ENCODE data around the gene DNAAF9.

The DNAAF9 gene

GRCh38 chr20:3396492-3396891 is 11.0 kb downstream of the DNAAF9 start:
- H3K27me3 ChIP-seq (ENCODE audit: insufficient read depth, low read depth, severe bottlenecking), result no peaks in the 10 kb centered on the region
- H3K36me3 ChIP-seq, result no peaks in the 10 kb centered on the region
- TF ChIP-seq CTCF (IDR thresholded peaks at IDR 0.05; ENCODE audit: low read depth, low read length), result no peak
- H3K27ac ChIP-seq, result no peak overlapping the region
- H3K4me3 ChIP-seq (ENCODE audit: low read depth, low read length), result no peak overlapping the region
- no peak for DNase-seq
- H3K9me3 ChIP-seq (ENCODE audit: severe bottlenecking), result no peaks in the 10 kb centered on the region

DNA sequence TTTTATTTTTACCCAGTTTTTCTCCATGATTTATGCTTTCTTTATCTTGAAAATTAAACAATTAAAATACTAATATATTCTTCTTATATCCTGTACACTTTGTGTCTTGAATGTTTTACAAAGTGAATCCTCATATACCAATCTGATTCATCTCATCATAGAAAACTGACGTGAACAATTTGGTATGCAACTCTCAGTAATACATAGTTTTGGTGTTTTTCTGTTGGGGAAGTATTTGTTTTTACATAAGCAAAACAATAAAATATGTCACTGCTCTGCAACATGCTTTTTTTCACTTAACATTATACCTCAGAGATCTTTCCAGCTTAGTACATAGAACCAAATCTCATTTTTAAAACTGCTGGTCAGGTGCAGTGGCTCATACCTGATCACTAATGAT is 14.7 kb downstream of the DNAAF9 start:
- Histone ChIP-seq H3K9me3 (ENCODE audit: severe bottlenecking) (no peaks in the 10 kb centered on the region), H3K36me3 (no peaks in the 10 kb centered on the region)
- no peak for TF ChIP-seq CTCF (IDR thresholded peaks at IDR 0.05; ENCODE audit: low read depth, low read length)

DNA sequence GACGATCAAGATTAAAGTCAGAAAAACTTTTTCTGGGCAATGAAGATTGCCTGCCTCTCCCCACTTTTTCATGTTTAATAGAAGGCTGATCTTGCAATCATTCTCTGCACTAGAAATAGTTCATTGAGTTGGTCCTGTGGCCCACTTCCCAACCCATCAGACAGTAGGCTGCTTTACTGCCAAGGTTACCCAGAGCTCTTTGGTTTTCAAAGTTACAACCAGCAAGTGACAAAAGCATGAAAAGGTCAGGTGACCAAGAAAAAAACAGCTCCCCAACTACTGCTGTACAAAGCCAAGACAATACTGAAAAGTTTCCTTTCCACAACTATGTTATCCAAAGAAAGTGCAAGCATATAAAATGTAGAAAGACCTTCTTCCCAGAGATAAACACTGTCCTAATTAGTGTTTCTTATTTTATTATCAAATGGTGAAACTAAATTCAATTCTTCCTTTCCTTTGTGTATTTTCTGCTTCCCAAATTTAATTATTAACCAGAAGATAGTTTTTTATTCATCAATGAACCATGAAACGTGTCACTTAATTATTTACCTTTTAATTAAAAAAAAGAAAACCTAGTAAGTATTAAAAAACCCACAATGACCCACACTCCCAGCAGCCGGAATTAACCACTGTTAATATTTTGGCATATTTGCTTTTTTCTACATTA is 16.6 kb downstream of the DNAAF9 start:
- H3K27ac ChIP-seq, result no peak overlapping the region
- H3K9me3 ChIP-seq (ENCODE audit: severe bottlenecking), result no peaks in the 10 kb centered on the region
- no peaks in the 10 kb centered on the region for H3K36me3 ChIP-seq
- TF ChIP-seq CTCF (IDR thresholded peaks at IDR 0.05; ENCODE audit: low read depth, low read length), result no peak
- H3K27me3 ChIP-seq (ENCODE audit: insufficient read depth, low read depth, severe bottlenecking), result no peaks in the 10 kb centered on the region
- no peak for DNase-seq
- no peak overlapping the region for H3K4me3 ChIP-seq (ENCODE audit: low read depth, low read length)

More for the DNA sequence above, 14.7 kb downstream of the DNAAF9 start:
- no peak for DNase-seq
- no peak overlapping the region for H3K4me3 ChIP-seq (ENCODE audit: low read depth, low read length)
- H3K27me3 ChIP-seq (ENCODE audit: insufficient read depth, low read depth, severe bottlenecking), result no peaks in the 10 kb centered on the region
- H3K27ac ChIP-seq, result no peak overlapping the region

DNA sequence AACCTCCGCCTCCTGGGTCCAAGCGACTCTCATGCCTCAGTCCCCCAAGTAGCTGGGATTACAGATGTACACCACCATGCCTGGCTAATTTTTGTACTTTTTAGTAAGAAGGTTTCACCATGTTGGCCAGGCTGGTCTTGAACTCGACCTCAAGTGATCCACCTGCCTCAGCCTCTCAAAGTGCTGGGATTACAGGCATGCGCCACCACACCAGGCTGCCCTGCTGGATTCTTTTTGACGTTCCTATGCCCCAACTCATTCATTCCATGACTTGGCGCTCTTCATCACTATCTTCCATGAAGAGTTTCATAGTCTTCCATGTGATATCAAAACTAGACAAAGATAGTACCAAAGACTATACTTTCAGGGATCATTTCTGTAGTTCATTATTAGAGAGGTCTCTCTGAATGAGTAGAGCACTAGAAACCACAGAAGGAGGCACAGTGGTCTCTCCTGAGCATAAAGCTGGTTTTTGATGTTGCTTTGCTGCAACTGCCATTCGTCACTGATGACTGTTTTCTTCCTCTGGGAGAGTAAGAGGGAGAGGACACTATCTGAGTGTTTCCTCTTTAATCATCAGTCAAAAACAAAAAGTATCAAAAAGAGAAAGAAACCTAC is 23.5 kb downstream of the DNAAF9 start:
- no peaks in the 10 kb centered on the region for H3K27me3 ChIP-seq (ENCODE audit: insufficient read depth, low read depth, severe bottlenecking)
- TF ChIP-seq CTCF (IDR thresholded peaks at IDR 0.05; ENCODE audit: low read depth, low read length), result no peak

GRCh38 chr20:3382836-3383235 is 24.6 kb downstream of the DNAAF9 start:
- no peak overlapping the region for H3K27ac ChIP-seq

More for the DNA sequence above, 23.5 kb downstream of the DNAAF9 start:
- Histone ChIP-seq H3K27ac (no peak overlapping the region), H3K4me3 (ENCODE audit: low read depth, low read length) (no peak overlapping the region), H3K36me3 (no peaks in the 10 kb centered on the region), H3K9me3 (ENCODE audit: severe bottlenecking) (no peaks in the 10 kb centered on the region)
- no peak for DNase-seq

More at GRCh38 chr20:3382836-3383235, 24.6 kb downstream of the DNAAF9 start:
- Histone ChIP-seq H3K27me3 (ENCODE audit: insufficient read depth, low read depth, severe bottlenecking) (no peaks in the 10 kb centered on the region), H3K9me3 (ENCODE audit: severe bottlenecking) (no peaks in the 10 kb centered on the region), H3K36me3 (no peaks in the 10 kb centered on the region), H3K4me3 (ENCODE audit: low read depth, low read length) (no peak overlapping the region)
- TF ChIP-seq CTCF (IDR thresholded peaks at IDR 0.05; ENCODE audit: low read depth, low read length), result no peak
- DNase-seq, result no peak
